OCI-M2 (cell line): ENCODE measurements around the gene ABL1.

Experiments
- DNase-seq: peaks from one replicate; lab custom pipeline; 2025; ENCODE audit not compliant: unreplicated experiment; lab: John Stamatoyannopoulos, UW

The ABL1 gene

GRCh38 chr9:130887494-130888144 is 52.6 kb downstream of the ABL1 start:
- DNase-seq = no peak

GRCh38 chr9:130888146-130888885 is 53.3 kb downstream of the ABL1 start:
- DNase-seq = no peak

GRCh38 chr9:130890124-130890523 is 55.1 kb downstream of the ABL1 start:
- no peak for DNase-seq

GRCh38 chr9:130890870-130891687 is 56.0 kb downstream of the ABL1 start:
- no peak for DNase-seq

- DNase-seq = no peak
These were observed 56.8 kb downstream of the ABL1 start for GRCh38 chr9:130891688-130892476.

- no peak for DNase-seq
These were observed 57.6 kb downstream of the ABL1 start for GRCh38 chr9:130892477-130893304.

- no peak for DNase-seq
These were observed 58.5 kb downstream of the ABL1 start for GRCh38 chr9:130893341-130894101.

GRCh38 chr9:130894546-130894945 is 59.5 kb downstream of the ABL1 start:
- DNase-seq = no peak

- DNase-seq = no peak
These were observed 60.0 kb downstream of the ABL1 start for GRCh38 chr9:130895038-130895437.

- DNase-seq = no peak
These were observed 60.6 kb downstream of the ABL1 start for GRCh38 chr9:130895481-130896232.

- DNase-seq = no peak
These were observed 61.4 kb downstream of the ABL1 start, which contains the start of gene QRFP for GRCh38 chr9:130896233-130897014. QRFP (minus strand) TSS chr9:130896812; CDS start chr9:130893838, 2,974 bp downstream.

- no peak for DNase-seq
These were observed 62.2 kb downstream of the ABL1 start for GRCh38 chr9:130897105-130897751.

GRCh38 chr9:130897848-130898551 is 62.9 kb downstream of the ABL1 start:
- DNase-seq = no peak

- no peak for DNase-seq
These were observed 63.4 kb downstream of the ABL1 start for GRCh38 chr9:130898552-130898852.

GRCh38 chr9:130899051-130899748 is 64.1 kb downstream of the ABL1 start:
- no peak for DNase-seq
